ENCODE data around the gene SSBP2. TPM values are rescaled to one million over a fixed set of nuclear protein-coding genes. Genes with fewer than 3 reads are reported as not detected.

SSBP2 gene
- total RNA-seq, 2 donors from 2014 or later = 25.1 to 26.9 TPM

- no peaks in the 10 kb centered on the region for H3K9me3 ChIP-seq
- 62% methylated on average over 4 of the region's 4 CpGs for WGBS
- TF ChIP-seq POLR2A (IDR thresholded peaks at IDR 0.05) = no peak
- TF ChIP-seq CTCF (IDR thresholded peaks at IDR 0.05) = no peak
- TF ChIP-seq POLR2AphosphoS5 (IDR thresholded peaks at IDR 0.05) = no peak
- no peak for DNase-seq (ENCODE audit: low spot score)
- no peak overlapping the region for H3K27ac ChIP-seq
- no peaks in the 10 kb centered on the region for H3K36me3 ChIP-seq
- H3K4me1 ChIP-seq (replicated peaks) = no peaks in the 10 kb centered on the region
- no peaks in the 10 kb centered on the region for H3K27me3 ChIP-seq (replicated peaks; ENCODE audit: insufficient read depth)
- intact Hi-C loops (cut with DNase I) = no loop called here
- no peak overlapping the region for H3K4me3 ChIP-seq
Observed at GRCh38 chr5:81633891-81634290, 117.0 kb downstream of the SSBP2 start.

GRCh38 chr5:81633471-81633870 lies 117.4 kb downstream of the SSBP2 start:
- Histone ChIP-seq H3K27ac (no peak overlapping the region), H3K4me3 (no peak overlapping the region), H3K27me3 (replicated peaks; ENCODE audit: insufficient read depth) (no peaks in the 10 kb centered on the region), H3K9me3 (no peaks in the 10 kb centered on the region), H3K36me3 (no peaks in the 10 kb centered on the region), H3K4me1 (replicated peaks) (no peaks in the 10 kb centered on the region)
- 93% methylated on average over 3 of the region's 3 CpGs for WGBS
- intact Hi-C loops (cut with DNase I) = no loop called here
- TF ChIP-seq POLR2A (IDR thresholded peaks at IDR 0.05) (no peak), POLR2AphosphoS5 (IDR thresholded peaks at IDR 0.05) (no peak), CTCF (IDR thresholded peaks at IDR 0.05) (no peak)
- DNase-seq (ENCODE audit: low spot score) = no peak

- Histone ChIP-seq H3K9me3 (no peaks in the 10 kb centered on the region), H3K27me3 (replicated peaks; ENCODE audit: insufficient read depth) (no peaks in the 10 kb centered on the region), H3K4me1 (replicated peaks) (no peaks in the 10 kb centered on the region), H3K4me3 (no peak overlapping the region), H3K27ac (no peak overlapping the region), H3K36me3 (no peaks in the 10 kb centered on the region)
- no peak for DNase-seq (ENCODE audit: low spot score)
- intact Hi-C loops (cut with DNase I) = no loop called here
- TF ChIP-seq POLR2AphosphoS5 (IDR thresholded peaks at IDR 0.05) = no peak
- TF ChIP-seq POLR2A (IDR thresholded peaks at IDR 0.05) = no peak
- TF ChIP-seq CTCF (IDR thresholded peaks at IDR 0.05) = no peak
Observed at GRCh38 chr5:81632679-81633078, 118.2 kb downstream of the SSBP2 start.

- Histone ChIP-seq H3K36me3 (no peaks in the 10 kb centered on the region), H3K27me3 (replicated peaks; ENCODE audit: insufficient read depth) (no peaks in the 10 kb centered on the region), H3K4me1 (replicated peaks) (no peaks in the 10 kb centered on the region), H3K27ac (no peak overlapping the region), H3K9me3 (no peaks in the 10 kb centered on the region), H3K4me3 (no peak overlapping the region)
- intact Hi-C loops (cut with DNase I) = no loop called here
- DNase-seq (ENCODE audit: low spot score) = no peak
- no peak for TF ChIP-seq POLR2A (IDR thresholded peaks at IDR 0.05)
- no peak for TF ChIP-seq POLR2AphosphoS5 (IDR thresholded peaks at IDR 0.05)
- TF ChIP-seq CTCF (IDR thresholded peaks at IDR 0.05) = no peak
- 100% methylated on average over 1 of the region's 1 CpG for WGBS
Observed at GRCh38 chr5:81631621-81632020, 119.3 kb downstream of the SSBP2 start.

GRCh38 chr5:81631124-81631523 lies 119.8 kb downstream of the SSBP2 start:
- Histone ChIP-seq H3K27ac (no peak overlapping the region), H3K4me1 (replicated peaks) (no peaks in the 10 kb centered on the region), H3K4me3 (no peak overlapping the region), H3K36me3 (no peaks in the 10 kb centered on the region), H3K27me3 (replicated peaks; ENCODE audit: insufficient read depth) (no peaks in the 10 kb centered on the region), H3K9me3 (no peaks in the 10 kb centered on the region)
- TF ChIP-seq POLR2AphosphoS5 (IDR thresholded peaks at IDR 0.05) = no peak
- no peak for TF ChIP-seq POLR2A (IDR thresholded peaks at IDR 0.05)
- no peak for TF ChIP-seq CTCF (IDR thresholded peaks at IDR 0.05)
- DNase-seq (ENCODE audit: low spot score) = no peak
- intact Hi-C loops (cut with DNase I) = no loop called here
- 85% methylated on average over 7 of the region's 7 CpGs for WGBS

Measured in prostate gland (tissue), 2 donors.